Activated CD4-positive, CD25-positive, alpha-beta regulatory T cell treated with anti-CD3 and anti-CD28 coated beads, Interleukin-2, amount 50 U/mL, for 16 hours (primary cell): ENCODE measurements around the gene PXT1.

Experiments
- DNase-seq: peaks from one replicate; pipeline ENCODE4 v3.0.0-alpha.2; 2020; ENCODE audit warnings: low read depth, low spot score

PXT1 gene

DNA sequence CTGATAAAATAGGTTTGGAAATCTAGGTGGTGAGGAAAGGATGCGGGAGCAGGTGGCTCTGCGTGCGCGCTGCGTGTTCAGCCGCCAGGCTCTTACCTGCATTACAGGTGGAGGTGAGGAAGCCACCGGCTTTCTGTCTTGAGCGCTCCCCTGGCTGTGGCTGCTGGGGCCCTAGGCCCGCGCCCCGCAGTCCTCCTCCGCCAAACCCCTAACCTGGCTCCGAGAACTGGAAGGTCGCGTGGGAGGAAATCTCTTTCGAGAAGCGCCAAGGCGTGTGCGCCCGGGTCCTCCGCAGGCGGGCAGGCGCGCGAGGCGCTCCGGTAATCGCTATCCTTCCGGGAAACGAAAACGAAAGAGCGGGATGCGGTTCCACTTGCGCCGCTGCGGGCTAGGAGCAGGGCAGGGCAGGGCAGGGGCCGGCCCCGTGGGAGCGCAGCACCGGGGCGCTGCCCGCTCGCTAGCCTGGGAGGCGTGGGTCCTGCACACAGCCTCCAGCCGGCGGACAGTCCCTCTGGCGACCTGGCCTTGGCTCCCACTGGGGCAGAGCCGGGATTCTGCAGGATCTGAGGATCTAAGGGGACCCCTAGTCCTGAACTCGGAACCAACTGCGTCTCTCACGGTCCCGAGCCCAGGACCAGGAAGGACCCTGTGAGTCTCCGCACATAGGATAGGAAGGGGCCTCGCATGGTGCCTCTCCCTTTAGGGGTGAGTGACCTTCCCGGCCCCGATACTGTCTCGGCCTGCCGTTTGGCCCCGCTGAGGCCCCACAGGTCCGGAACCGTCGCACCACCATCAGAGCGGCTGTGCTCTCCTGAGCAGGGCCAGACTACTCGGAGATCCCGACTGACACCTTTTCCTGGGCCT, 55.0 kb downstream of the PXT1 start, which contains the start of gene ETV7:
Gene ETV7, minus strand, starts transcription at position 230 of the 864 bp plus-strand sequence. Its CDS starts 128 bp downstream, at position 102.
- DNase-seq = no peak

DNA sequence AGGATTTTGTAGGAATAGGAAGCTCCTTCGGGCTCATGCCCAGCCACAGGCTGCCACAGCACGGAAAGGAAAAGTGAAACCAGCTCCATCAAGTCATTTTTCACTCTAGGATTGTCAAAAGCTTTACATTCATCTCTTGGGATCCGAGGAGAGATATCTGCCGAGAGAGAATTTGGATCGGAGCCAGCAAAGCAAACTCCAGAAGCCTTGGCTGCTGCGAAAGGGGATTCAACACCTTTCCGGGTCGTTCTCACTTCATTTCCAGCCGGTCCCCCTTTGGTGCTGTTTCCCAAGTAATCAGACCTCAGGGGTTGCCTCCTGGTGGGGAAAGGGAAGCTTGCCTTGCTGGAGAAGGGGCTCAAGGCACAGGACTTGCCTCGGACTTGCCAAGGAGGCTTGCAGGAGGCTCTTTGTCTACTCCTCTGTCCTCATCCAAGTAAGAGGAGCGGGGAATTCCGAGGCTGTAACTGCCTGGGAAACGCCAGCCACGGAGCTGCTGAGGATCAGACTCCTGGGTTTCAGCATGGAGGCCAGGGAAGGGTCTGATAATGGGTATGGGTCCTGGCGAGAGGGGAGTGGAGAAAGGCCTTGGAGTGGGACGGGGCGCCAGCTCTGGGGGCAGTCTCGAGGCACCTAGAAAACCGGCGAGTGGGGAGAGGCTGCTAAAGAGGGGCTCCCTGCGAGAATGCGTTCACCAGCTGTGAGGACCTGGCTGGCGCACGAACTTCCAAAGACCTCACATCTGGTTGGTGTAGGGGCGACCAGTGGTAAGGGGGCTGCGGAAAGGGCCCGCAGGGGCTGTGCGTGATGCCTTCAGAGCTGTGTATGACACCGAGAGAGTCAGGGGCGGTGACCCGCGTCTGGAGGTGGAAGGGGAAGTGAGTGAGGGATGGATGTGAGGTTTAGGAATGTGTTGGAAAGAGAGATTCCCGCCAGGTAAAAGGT, 55.9 kb downstream of the PXT1 start:
- no peak for DNase-seq

DNA sequence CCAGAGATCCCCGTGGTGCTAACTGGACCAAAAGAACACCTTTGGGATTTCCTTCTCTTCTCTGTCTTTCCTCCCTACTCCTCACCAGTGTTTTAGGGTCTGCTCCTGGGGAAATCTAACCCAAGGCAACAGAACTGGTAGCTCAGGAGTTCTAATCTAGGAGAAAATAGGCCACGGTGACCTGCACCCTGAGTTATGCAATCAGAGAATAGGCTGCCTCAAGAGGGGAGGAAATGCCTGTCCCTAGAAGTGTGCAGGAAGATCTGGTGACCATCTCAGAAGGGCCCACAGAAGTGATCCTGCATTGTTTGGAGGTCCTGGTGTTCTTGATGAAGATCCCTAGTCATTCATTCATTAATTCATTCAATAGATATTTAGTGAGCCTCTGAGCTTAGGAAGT, 58.6 kb downstream of the PXT1 start:
- no peak for DNase-seq

DNA sequence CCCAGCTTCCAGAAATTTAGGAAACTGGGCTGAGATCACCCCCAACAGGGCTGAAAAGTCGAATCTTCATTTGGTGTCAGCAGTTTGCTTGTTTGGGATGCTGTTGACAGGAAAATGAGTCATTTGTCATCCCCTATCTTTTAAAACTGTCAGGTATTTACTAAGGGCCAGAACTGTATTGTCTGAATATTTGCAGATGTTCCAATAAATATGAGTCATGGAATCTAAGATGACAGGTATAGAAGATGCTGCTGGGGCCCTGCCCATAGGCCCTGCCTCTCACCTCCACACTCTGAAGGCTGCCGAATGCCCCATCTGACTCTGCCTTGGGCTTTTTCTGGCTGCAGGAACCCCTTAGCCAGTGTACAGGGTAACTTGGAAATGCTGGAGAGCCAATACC, 59.0 kb downstream of the PXT1 start:
- DNase-seq = no peak

DNA sequence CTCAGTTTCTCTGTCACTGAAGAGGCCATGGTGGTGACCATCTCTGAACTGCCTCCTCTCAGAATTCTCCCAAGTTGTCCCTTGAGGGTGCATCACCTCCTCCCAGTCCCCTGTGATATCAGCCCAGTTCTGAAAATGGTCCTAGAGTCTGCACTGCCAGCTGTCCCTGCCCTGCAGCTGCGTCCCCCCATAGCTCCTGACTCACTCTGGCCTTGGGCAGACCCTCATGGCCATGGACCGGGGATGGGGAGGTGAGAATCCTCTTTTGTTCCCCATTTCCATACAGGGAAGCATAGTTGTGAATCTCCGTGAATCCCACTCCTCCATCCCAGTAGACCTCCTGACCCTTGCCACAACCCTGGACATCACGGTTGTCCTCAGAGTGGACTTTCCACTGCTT, 59.7 kb downstream of the PXT1 start:
- DNase-seq = no peak

DNA sequence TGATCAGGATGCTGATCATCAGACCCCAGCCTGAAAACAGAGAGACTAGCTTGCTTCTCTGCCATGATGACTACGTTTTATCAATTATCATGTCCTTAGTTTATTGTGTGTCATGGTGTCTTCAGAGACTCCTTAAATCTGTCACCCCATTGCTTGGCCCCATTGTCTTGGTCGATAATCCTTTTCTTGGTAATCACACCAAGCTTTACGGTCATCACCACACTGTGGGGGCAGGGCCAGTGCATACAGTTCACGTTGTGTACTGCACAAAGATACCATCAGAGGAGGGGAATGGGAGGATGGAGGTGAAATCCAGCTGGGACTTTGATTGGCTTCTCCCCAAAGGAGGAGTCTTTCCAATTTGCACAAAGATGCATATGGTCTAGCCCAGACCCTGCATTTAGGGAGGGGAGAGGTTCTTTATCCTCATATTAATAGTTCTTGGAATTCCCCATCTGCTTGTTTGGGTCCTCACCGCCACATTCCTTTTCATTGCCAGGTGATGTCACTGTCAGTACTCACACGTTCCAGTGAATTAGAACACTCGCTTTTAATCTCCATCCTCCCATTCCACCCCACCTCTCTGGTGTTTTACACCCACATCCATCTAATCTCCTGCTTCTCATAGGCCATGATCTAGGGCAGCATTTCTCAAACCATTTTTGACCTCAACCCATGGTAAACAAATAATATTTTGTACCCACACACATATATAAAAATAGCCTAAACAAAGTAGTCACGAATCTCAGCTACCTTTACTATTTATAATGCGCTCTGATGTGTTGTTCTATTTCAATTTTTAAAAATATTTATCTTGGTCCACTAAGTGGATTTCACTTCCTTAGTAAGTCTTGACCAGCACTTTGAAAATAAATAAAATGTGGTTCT, 60.9 kb downstream of the PXT1 start:
- no peak for DNase-seq

DNA sequence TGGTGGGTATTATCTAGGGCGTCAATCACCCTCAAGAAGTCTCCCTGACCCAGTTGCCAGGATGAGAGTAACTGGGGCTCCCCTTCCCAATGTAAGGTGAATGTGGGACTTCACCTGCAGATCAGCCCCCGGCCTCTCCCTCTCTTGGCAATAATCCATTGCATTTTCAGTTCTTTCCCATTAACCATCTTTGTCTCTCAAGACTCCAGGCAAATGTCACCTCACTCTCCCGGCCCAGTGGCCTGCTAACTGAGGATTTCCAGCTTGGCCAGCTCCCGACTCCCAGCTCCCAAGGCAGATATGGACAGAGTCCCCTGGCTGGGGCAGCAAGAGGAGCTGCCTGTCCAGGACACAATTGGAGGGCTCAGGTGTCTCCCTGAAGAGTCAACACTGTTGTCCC, 62.5 kb downstream of the PXT1 start:
- DNase-seq = no peak

DNA sequence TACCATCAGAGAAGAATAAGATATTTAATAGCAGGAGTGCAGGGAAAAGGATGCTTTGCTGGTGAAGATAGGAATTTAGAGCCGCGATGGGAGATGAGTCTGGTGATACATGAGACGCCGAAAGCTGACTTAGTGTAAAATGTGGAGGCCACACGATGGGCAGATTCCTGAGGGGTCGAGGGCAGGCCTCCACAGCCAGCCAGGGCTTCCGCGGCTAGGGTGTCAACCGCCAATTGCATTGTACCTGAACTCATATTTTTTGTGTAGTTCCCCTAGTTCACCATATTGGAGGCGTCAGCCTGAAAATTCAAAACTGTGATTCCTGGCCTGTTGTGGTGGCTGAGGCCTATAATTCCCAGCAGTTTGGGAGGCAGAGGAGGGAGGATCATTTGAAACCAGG, 63.7 kb downstream of the PXT1 start:
- DNase-seq = no peak

DNA sequence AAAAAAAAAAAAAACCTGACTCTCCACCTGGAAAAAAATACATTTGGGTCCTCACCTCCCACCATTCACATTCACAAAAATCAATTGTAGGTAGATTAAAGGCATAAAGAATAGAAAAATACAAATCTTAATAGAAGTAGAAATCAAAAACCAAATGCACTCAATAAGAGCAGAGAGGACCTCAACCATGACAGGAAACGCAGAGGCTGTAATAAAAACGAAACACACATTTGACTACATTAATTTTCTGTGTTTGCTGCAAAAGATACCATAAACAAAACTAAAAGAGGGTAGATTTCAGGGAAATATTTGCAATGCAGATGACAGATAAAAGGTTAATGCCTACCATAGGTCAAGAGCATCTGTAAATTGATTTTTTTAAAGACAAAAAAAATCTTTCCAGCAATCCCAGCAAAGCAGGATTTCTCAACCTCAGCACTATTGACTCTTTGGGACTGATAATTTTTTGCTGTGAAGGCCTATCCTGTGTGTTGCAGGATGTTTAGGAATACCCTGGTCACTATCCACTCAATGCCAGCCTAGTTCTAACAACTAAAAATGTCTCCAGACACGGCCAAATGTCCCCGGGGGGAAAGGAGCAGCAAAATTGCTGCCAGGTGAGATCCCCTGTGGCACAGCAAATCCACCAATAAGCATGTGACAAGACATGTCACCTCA, 64.3 kb downstream of the PXT1 start:
- DNase-seq = no peak

DNA sequence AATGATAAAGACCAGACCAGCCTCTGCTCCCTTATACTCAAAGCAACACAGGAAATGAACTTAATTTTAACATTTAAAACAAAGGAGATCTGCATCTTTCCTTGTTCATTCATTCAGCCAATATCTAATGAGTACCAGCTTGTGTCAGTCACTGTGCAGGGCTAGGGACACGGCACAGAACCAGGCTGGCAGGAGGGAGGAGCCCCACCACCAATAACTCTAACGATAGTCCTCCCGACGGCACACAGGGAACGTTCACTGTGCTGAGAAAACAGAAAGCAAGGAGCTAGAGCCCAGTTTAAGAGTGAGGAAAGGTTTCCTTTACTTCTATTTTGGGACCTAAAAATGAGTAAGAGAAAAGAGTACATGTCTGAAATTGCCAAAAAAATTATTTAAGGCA, 65.1 kb downstream of the PXT1 start:
- no peak for DNase-seq

DNA sequence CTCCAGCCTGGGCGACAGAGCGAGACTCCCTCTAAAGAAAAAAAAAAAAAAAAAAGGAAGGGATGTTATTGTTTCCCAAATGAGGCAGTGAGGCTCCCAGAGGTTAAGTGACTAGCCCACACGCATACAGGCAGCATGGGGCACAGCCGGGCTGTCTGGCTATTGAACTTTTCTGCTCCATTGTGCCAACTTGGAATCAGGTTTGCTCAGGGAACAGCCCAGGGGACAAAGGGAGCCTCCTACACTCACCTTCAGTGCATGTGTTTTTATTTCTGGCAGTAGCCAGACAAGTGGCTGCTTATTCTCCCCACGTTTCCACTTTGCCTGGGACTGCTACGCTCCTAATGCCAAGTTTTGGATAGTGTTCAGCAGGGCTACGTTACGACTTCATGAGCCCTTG, 65.9 kb downstream of the PXT1 start:
- no peak for DNase-seq

DNA sequence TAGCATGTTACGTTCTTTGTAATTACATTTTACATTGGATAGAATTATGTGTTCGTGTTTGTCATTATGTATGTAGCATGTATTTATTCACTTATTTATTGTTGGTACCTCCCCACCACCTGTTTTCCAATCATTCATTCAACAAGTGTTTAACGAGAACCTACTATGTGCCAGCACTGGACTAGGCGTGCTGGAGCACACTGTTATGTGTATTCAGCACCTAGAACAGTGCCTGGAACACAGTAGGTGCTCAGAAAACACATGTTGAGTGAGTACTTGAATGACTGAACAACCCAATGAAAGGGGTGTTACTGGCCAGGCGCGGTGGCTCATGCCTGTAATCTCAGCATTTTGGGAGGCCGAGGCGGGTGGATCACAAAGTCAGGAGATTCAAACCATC, 66.5 kb downstream of the PXT1 start:
- no peak for DNase-seq

DNA sequence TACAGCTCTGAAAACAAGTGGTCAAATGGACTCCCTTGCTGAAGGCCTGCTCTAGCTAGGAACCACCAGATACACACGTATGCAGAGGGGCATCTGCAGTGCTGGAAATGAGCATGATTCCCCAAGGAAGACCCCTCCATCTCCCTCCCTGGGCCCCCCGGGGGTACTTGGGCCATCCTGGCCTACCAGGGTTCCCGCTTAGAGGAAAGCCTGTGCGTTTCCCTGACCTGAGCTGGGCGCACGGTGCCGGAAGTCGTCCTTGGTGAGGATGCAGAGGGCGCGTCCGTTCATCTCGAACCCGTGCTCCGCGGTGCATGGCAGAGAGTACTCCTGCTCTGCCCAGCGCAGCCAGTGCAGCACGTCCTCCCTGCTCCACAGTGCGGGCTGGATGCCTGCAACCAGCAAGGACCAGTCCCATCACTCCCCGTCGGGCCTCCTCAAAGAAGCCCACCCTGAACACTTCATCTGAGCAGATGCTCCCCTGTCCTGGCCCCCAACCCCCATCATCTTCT, 67.0 kb downstream of the PXT1 start:
- no peak for DNase-seq

DNA sequence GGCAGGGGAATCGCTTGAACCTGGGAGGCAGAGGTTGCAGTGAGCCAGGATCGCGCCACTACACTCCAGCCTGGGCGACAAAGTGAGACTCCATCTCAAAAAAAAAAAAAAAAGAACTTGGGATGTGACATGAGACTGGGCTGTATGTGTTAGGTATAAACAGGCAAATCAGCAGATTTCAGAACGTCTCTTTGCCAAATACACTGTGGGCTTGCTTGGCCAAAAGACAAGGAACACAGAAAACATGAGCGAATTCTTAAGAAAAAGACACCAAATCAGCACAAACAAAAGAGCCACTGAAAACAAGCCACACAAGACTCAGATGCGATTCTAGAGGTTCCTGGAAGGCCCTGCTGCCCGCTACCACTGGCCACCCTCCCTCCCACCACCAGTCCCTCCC, 67.7 kb downstream of the PXT1 start:
- no peak for DNase-seq

DNA sequence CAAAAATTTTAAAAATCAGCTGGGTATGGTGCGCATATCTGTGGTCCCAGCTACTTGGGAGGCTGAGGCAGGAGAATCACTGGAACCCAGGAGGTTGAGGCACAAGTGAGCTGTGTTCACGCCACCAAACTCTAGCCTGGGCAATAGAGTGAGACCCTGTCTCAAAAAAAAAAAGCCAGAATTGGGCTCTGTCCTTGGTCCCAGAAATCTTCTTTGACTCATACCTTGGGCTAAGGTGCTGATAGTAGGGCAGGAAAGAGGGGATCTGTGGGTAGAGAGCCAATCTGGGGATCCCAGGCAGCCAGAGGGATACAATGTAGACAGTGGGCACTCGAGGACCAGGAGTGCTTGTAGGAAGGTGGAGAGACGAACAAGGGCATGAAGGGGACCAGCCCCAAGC, 68.5 kb downstream of the PXT1 start:
- DNase-seq = no peak

DNA sequence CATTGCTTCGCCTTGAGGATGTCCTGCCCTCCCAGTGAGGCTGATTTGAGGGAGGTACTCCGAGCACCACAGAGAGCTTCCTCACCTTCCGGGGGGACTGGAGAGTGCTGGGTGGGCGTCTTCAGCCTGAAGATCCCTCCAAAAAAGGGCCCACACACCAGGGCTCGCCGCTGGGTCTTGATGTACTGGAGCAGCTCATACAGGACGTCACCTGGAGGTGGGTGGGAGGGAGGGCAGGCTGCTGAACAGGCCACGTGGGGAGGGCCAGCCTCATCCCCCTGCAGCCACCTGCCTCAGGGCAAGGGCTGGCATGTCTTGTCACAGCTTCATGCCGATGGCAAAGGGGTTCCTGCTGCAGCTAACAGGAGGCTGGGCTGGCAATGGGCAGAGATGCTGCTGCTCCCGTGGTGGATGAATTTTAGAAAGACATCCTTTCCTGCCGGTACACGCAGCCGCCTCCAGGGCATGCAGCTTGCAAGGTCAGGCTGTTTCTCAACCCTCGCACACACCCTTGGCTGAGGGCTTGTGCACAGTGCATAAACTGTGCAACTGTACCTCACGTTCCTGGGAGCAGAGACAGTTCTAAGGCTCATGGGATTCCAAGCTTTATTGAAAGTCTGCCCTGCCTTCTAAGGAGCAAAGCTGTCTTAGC, 69.2 kb downstream of the PXT1 start:
- DNase-seq = no peak

DNA sequence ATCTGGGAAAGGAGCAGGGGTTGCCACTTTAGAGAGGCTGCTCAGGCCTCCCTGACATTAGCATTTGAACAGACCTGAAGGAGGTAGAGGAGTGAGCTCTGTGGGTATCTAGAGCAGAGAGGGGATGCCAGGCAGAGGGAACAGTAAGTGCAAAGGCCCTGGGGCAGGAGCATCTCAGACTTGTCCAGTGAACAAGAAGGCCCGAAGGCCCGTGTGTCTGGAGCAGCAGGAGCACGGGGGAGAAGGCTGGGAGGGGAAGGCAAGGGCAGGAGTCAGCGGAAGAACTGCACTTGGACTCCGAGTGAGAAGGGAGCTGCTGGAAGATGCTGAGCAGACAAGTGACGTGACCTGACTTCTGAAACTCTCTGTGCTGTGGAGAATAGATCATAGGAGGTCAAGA, 70.6 kb downstream of the PXT1 start:
- no peak for DNase-seq

DNA sequence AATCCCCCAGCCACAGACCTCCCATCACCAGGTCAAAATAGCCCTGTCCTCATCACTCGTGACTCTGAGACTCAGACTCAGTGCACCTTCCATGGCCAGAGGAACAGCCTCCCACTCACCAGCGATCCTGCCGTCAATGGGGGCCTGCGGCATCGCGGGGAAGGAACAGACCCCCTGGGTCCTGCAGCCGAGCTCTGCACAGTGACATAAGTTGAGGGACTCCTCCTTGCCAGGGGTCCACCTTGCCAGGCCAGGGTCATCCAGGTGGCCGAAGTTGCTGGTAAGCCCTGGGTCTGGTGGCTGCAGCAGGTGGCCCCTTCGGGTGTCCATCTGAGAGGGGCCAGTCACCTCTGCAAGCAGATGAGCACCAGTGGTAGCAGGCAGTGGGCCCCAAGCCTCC, 71.4 kb downstream of the PXT1 start:
- no peak for DNase-seq

DNA sequence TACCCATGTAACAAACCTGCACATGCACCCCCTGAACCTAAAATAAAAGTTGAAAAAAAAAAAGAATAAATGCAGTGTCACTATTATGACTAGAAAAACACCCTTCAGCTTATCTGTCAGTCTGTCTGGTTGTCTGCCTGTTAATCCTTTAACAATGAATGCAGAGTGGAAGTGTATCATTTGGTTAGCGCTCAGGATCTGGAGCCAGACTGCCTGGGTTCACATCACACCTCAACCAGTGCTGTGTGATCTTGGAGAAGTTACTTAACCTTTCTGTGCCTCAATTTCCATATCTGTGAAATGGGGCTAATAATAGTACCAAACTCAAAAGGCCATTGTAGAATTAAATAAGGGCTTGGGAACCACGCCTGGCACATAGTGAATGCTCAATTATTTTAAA, 72.0 kb downstream of the PXT1 start:
- DNase-seq = no peak
